Ovary (tissue), 3 donors: Measurements from ENCODE around the gene UNC13C.

Source experiments
- CTCF ChIP-seq, 3 donors: fragments of 450-650 bp in 2 of 3; fragments of 200-600 bp in 1 of 3; IDR thresholded peaks; one replicate each; pipeline versions ENCODE4 v1.5.1 to v1.8.0; 2016 to 2022; ENCODE audit warnings: antibody characterized with exemption in 3 of 3, mild to moderate bottlenecking in 1 of 3
- EP300 ChIP-seq: sonication (generic); formaldehyde crosslinking; IDR thresholded peaks from one replicate; pipeline ENCODE4 v1.6.1; 2017; ENCODE audit warnings: antibody characterized with exemption
- POLR2A ChIP-seq: fragments of 450-650 bp; IDR thresholded peaks from one replicate; pipeline ENCODE4 v1.6.1; 2017; ENCODE audit warnings: antibody characterized with exemption, mild to moderate bottlenecking, moderate library complexity
- donor health status: DM: no; HTN: no; CAD: no.

- no peak for TF ChIP-seq EP300
- no peak for TF ChIP-seq CTCF (IDR thresholded peaks at IDR 0.05)
- TF ChIP-seq POLR2A: no peak
These were observed 6.0 kb downstream of the UNC13C start for GRCh38 chr15:53984221-53984620.
